HFFc6 (cell line): ENCODE results near the gene HIVEP2. TPM values are rescaled to one million over a fixed set of nuclear protein-coding genes. Genes with fewer than 3 reads are reported as not detected.

ENCODE experiments used
- DNase-seq: peaks from one replicate; pipeline ENCODE4 v3.0.0-alpha.2; 2018
- H3K27ac Mint-ChIP-seq: 2 replicates; pipeline ENCODE4 v1.8.0; 2020; ENCODE audit warnings: mild to moderate bottlenecking, mixed read lengths
- H3K27me3 Mint-ChIP-seq: 2 replicates; pipeline ENCODE4 v1.8.0; 2021; ENCODE audit warnings: mild to moderate bottlenecking, moderate library complexity, mixed read lengths; ENCODE audit not compliant: insufficient read depth
- H3K36me3 Mint-ChIP-seq: 2 replicates; pipeline ENCODE4 v1.8.0; 2021; ENCODE audit warnings: low read depth, mixed read lengths
- H3K4me1 Mint-ChIP-seq: 2 replicates; pipeline ENCODE4 v1.8.0; 2020; ENCODE audit warnings: low read depth, mixed read lengths
- H3K4me3 Mint-ChIP-seq: 2 replicates; pipeline ENCODE4 v1.8.0; 2020; ENCODE audit warnings: mild to moderate bottlenecking, moderate library complexity, mixed read lengths
- H3K9me3 Mint-ChIP-seq: 2 replicates; pipeline ENCODE4 v1.8.0; 2020; ENCODE audit warnings: mild to moderate bottlenecking, mixed read lengths
- CTCF ChIP-seq: fragments of 200-600 bp; sonication (generic); IDR thresholded peaks from 2 replicates; pipeline ENCODE4 v1.5.0; 2021; ENCODE audit warnings: antibody characterized with exemption, mild to moderate bottlenecking
- total RNA-seq, 6 experiments: library from RNA; stranded (reverse); fragmentation: NEBNext Ultra II Directional; extraction: Animal tissue kit (Norgen Biotek cat#: 25700); gene quantifications; 2 replicates in 1 of 6; 3 replicates in 5 of 6; pipeline ENCODE4 v1.2.3, GENCODE V29; 2021

The HIVEP2 gene
- total RNA-seq, 6 experiments from 2014 or later, result 14.0 to 19.5 (median 17.1) TPM

- no peak for TF ChIP-seq CTCF
- H3K4me3 Mint-ChIP-seq, result no peak overlapping the region
- peaks cover 7% of the 10 kb centered on the region for H3K4me1 Mint-ChIP-seq
- H3K36me3 Mint-ChIP-seq, result peaks cover 16% of the 10 kb centered on the region
- DNase-seq, result no peak
- H3K9me3 Mint-ChIP-seq, result no peaks in the 10 kb centered on the region
- no peaks in the 10 kb centered on the region; the same call in 1 of the 2 replicates for H3K27me3 Mint-ChIP-seq
- no peak overlapping the region for H3K27ac Mint-ChIP-seq
These were observed 195.4 kb downstream of the HIVEP2 start for GRCh38 chr6:142749556-142749955.

DNA sequence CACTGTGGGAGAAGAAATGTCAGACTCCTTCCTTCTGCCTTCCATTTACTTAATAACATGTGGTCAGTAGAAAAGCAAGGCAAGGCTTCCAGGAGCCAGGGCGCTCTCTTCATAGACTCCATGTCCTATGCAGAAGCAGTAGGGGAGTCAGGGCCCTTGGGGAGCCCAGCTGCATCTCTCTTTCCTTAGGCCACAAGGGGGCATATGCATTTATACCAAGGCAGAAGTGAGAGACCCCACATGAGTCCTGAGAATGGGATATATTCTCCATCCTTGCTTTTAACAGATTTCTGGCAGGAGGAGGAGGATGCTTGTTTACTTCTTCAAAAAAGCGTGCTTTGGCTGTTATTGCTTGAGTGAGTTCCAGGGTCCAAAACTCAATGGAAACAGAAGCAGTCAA, 198.5 kb downstream of the HIVEP2 start:
- peaks cover 2% of the 10 kb centered on the region; the same call in 1 of the 2 replicates for H3K36me3 Mint-ChIP-seq
- H3K9me3 Mint-ChIP-seq, result no peaks in the 10 kb centered on the region
- H3K27ac Mint-ChIP-seq, result no peak overlapping the region
- no peaks in the 10 kb centered on the region; the same call in 1 of the 2 replicates for H3K27me3 Mint-ChIP-seq
- H3K4me3 Mint-ChIP-seq, result no peak overlapping the region
- peaks cover 10% of the 10 kb centered on the region for H3K4me1 Mint-ChIP-seq
- no peak for DNase-seq
- TF ChIP-seq CTCF, result peak; percentile 66

DNA sequence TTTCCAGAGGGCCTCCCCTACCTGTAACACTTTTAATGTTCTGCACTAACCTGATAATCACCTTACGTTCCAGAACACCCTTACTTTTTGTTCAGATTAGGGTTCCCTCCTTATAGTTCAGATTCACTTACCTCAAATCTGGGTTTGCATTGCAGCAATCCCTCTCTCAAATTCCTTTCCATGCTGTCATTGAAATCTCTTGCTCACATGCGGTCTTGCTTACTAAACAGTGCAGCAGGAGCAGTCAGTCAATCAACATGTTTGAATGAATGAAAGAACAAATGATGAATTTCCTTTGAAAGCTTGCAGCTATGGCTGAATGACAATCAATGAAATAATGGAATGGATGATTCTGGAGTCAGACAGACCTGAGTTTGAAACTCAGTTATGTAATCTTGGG, 200.1 kb downstream of the HIVEP2 start:
- H3K27me3 Mint-ChIP-seq, result peaks cover 2% of the 10 kb centered on the region
- no peaks in the 10 kb centered on the region for H3K9me3 Mint-ChIP-seq
- no peaks in the 10 kb centered on the region for H3K36me3 Mint-ChIP-seq
- DNase-seq, result peak; percentile 27
- TF ChIP-seq CTCF, result no peak
- no peak overlapping the region for H3K4me3 Mint-ChIP-seq
- H3K27ac Mint-ChIP-seq, result no peak overlapping the region
- H3K4me1 Mint-ChIP-seq, result peaks cover 25% of the 10 kb centered on the region

DNA sequence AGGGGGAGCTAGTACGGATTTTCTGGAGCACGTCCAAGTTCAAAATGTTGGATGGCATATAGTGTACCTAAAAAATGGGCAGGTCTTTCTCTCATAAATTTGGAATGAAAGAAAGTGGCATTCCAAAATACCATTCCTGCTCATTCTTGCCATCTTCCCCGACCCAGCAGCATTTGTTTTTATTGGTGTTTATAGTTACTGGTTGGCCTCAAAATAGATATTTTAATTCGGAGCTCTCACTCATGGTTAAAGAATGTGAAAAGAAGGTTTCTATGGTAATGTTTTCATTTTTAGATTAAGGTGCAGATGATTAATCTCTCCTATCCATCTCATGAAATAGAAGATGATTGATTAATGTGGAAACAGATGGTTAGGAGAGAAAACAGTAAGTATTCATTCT, 204.5 kb downstream of the HIVEP2 start:
- Mint-ChIP-seq H3K27me3 (peaks cover 2% of the 10 kb centered on the region; the same call in 1 of the 2 replicates), H3K9me3 (no peaks in the 10 kb centered on the region), H3K27ac (peak overlapping the region; percentile 78), H3K4me3 (no peak overlapping the region), H3K36me3 (no peaks in the 10 kb centered on the region), H3K4me1 (peaks cover 31% of the 10 kb centered on the region)
- peak; percentile 76 for DNase-seq
- no peak for TF ChIP-seq CTCF

DNA sequence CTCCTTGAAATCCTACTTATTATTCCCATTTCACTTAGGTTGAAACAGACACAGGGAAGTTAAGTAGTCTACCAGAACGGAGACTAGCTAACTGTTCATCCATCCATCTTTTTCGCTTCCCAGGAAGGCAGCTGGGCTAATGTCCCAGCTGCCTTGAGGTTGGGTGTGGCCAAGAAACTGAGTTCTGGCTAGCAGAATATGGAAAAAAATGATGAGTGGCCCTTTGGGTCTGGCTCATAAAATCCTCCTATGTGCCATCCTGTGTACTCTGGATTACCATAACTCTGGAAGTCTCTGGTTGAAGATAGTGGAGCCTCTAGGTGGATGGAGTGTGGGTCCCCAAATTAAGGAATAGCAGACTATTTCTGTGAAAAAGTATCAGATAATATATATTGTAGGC, 206.2 kb downstream of the HIVEP2 start:
- no peak overlapping the region for H3K4me3 Mint-ChIP-seq
- H3K4me1 Mint-ChIP-seq, result peaks cover 22% of the 10 kb centered on the region
- no peak for DNase-seq
- H3K27ac Mint-ChIP-seq, result no peak overlapping the region
- H3K36me3 Mint-ChIP-seq, result no peaks in the 10 kb centered on the region
- H3K9me3 Mint-ChIP-seq, result no peaks in the 10 kb centered on the region
- peaks cover 2% of the 10 kb centered on the region; the same call in 1 of the 2 replicates for H3K27me3 Mint-ChIP-seq
- TF ChIP-seq CTCF, result no peak

DNA sequence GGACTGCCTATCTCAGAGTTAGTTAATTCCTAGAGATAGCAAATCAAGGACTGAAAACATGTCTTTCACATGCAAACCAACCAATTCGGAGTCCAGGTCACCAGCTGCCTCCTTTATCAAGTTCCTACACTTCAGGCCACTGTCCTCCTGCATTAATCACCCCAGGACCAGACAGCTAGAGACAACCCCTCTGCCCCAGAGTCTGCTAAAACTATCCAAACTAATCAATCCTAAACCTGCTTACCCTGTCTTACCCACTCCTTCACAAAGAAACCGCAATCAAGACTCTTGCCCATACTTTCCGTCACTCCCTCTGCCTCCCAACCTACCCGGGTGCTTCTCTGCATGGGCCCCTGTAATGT, 207.0 kb downstream of the HIVEP2 start:
- H3K4me1 Mint-ChIP-seq, result peaks cover 22% of the 10 kb centered on the region
- H3K4me3 Mint-ChIP-seq, result no peak overlapping the region
- no peaks in the 10 kb centered on the region for H3K9me3 Mint-ChIP-seq
- no peaks in the 10 kb centered on the region for H3K36me3 Mint-ChIP-seq
- DNase-seq, result no peak
- peaks cover 2% of the 10 kb centered on the region for H3K27me3 Mint-ChIP-seq
- TF ChIP-seq CTCF, result no peak
- no peak overlapping the region for H3K27ac Mint-ChIP-seq
